Measurements from ENCODE around the gene USP2. TPM values are rescaled to one million over a fixed set of nuclear protein-coding genes. Genes with fewer than 3 reads are reported as not detected.
A peak's percentile ranks its signal among the peaks of the same experiment; 100 is the strongest.

USP2 gene
- total RNA-seq, 2 experiments from 2014 or later: 0.55 to 0.68 TPM

DNA sequence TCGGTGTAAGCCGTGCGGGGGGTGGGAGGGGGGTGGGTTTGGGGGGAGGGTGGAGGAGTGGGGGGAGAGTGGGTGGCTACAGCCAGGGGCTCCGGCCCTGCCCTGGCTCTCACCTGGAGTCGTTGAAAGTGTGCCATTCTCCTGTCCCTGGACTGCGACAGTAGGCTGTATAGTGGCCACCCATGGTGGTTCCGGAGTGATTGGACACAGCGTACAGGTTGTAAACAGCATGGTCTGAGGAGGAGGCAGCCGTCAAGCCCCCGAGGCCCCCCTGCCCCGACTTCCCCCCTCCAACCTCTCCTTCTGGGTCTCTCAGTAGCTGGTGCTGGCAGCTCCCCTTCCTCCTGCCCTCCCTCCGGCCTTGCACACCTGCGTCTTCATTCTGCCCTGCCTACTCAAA, 24.4 kb downstream of the USP2 start:
- DNase-seq: no peak
- Mint-ChIP-seq H3K4me1 (ENCODE audit: low read depth) (peaks cover 13% of the 10 kb centered on the region), H3K27me3 (ENCODE audit: low read depth) (peaks cover 35% of the 10 kb centered on the region), H3K36me3 (ENCODE audit: low read depth) (no peaks in the 10 kb centered on the region), H3K27ac (no peak overlapping the region), H3K4me3 (peak overlapping the region; percentile 16), H3K9me3 (ENCODE audit: insufficient read depth) (no peaks in the 10 kb centered on the region)
- no peak for ATAC-seq
- CTCF ChIA-PET: interaction anchor here (1.0 to 4.4 kb wide), 19 partner anchors 7 to 372 kb away, joined by 3 to 109 read pairs (median 10); partner anchors contain the start of genes MFRP, NECTIN1 and USP2
- POLR2A ChIA-PET: interaction anchor here (1.1 kb wide), 1 partner anchor 117 kb away, joined by 4 read pairs; no protein-coding TSS in a partner anchor

DNA sequence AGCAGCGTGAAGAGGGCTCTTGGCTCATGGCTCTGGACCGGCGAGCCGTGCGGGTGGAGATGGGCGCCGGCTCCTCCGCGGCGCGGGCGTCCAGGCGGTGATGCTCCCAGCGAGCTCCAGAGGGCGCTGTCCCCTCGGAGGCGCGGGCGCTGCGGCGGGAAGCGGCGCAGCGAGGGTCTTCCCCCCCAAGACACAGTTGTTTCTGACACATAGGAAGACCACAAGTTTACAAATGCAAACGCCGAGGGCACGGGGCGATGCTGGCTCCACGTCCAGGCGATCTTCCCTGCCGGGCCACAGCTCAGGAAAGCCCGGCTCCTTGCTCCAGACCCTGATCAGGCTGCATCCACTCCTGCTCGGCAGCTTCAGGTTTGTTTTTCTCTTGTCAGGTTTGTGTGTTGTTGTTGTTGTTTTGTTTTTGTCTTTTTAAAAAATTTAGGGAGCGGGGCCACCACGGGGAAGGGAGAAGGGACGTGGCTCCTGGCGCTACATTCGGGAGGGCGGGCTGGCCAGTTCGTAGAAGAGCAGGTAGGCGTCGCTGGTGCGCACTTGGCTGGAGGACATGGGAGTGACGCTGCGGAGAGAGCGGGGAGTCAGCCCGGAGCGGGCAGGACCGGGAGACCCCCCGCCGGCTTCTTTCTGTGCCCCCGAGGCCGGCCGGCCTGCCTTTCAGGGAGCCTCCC, 25.0 kb downstream of the USP2 start:
- DNase-seq (peak; percentile 81), ATAC-seq (peak; percentile 96)
- Mint-ChIP-seq H3K27me3 (ENCODE audit: low read depth) (peaks cover 34% of the 10 kb centered on the region), H3K9me3 (ENCODE audit: insufficient read depth) (no peaks in the 10 kb centered on the region), H3K27ac (peak overlapping the region; percentile 78), H3K36me3 (ENCODE audit: low read depth) (no peaks in the 10 kb centered on the region), H3K4me1 (ENCODE audit: low read depth) (peaks cover 13% of the 10 kb centered on the region), H3K4me3 (peak overlapping the region; percentile 73)
- ChIA-PET POLR2A (interaction anchor here (0.8 to 1.1 kb wide), 2 partner anchors 25 to 118 kb away, joined by 3 to 4 read pairs; partner anchors contain the start of gene USP2), CTCF (interaction anchor here (0.7 to 4.4 kb wide), 36 partner anchors 8 to 373 kb away, joined by 3 to 109 read pairs (median 4); partner anchors contain the start of genes C1QTNF5, MFRP, NECTIN1 and USP2)

DNA sequence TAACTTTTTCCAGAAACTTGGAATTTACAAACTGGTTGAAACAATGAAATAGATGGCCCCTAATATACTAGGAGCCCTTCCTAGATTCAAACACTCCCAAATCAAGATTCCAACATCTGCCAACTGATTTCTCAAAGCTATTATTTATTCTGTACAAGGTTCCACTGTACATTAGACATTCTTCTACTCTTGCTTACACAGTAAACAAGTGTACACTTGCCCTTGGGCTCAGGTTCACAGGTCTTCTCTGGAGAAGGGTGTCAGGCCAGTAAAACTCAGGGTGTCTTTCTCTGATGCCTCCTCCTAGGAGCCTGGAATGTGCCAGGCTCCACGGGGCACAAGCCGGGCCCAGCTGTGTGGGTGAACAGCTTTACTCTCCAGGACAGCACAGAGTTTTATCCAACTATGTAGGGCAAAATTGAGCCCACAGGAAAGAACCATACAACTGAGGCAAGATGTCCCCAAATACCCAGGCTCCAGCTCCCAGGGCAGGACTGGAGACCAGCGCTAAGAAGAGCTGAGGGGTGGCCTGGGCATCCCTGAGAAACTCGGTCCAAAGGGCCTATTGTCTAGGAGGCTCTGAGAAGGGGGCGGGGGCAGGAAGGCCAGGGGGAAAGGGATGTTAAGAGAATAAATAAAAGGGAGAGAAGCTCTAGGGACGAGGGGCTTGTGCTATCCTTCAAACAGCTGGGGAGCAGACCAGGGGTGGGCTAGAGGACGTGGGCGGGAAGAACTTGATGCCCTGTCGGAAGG, 26.2 kb downstream of the USP2 start:
- peaks cover 21% of the 10 kb centered on the region for H3K4me1 Mint-ChIP-seq (ENCODE audit: low read depth)
- no peaks in the 10 kb centered on the region for H3K36me3 Mint-ChIP-seq (ENCODE audit: low read depth)
- H3K27me3 Mint-ChIP-seq (ENCODE audit: low read depth): peaks cover 31% of the 10 kb centered on the region
- DNase-seq: no peak
- H3K4me3 Mint-ChIP-seq: no peak overlapping the region
- ChIA-PET POLR2A (no interaction called here), CTCF (interaction anchor here (0.8 to 4.4 kb wide), 22 partner anchors 8 to 374 kb away, joined by 3 to 109 read pairs (median 7); partner anchors contain the start of genes MFRP, NECTIN1 and USP2)
- H3K27ac Mint-ChIP-seq: no peak overlapping the region
- no peak for ATAC-seq
- H3K9me3 Mint-ChIP-seq (ENCODE audit: insufficient read depth): no peaks in the 10 kb centered on the region

DNA sequence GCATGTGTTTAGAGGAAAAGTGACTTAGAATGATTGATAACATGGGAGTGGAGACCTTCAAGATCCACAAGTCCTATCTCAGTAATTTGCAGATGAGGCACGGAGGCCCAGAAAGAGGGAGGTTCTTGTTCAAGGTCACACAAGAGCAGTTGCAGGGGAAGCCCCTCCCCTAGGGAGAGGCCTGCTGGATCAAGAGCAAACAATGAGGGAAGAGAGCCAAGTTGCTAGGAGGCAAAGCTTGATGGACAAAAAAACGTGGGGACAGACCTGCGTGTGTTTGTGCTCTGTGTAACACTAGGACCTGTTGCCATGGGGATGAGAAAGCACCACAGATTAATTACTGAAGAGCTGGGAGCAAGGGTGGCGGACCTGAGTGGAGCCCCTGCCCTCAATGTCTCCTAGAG, 28.6 kb downstream of the USP2 start:
- H3K27ac Mint-ChIP-seq: no peak overlapping the region
- ATAC-seq (no peak), DNase-seq (no peak)
- H3K4me3 Mint-ChIP-seq: no peak overlapping the region
- CTCF ChIA-PET: interaction anchor here (0.9 to 1.4 kb wide), 4 partner anchors 13 to 122 kb away, joined by 3 to 9 read pairs (median 4); no protein-coding TSS in a partner anchor
- H3K9me3 Mint-ChIP-seq (ENCODE audit: insufficient read depth): no peaks in the 10 kb centered on the region
- peaks cover 20% of the 10 kb centered on the region for H3K4me1 Mint-ChIP-seq (ENCODE audit: low read depth)
- no peaks in the 10 kb centered on the region for H3K36me3 Mint-ChIP-seq (ENCODE audit: low read depth)
- POLR2A ChIA-PET: no interaction called here
- H3K27me3 Mint-ChIP-seq (ENCODE audit: low read depth): peaks cover 29% of the 10 kb centered on the region

DNA sequence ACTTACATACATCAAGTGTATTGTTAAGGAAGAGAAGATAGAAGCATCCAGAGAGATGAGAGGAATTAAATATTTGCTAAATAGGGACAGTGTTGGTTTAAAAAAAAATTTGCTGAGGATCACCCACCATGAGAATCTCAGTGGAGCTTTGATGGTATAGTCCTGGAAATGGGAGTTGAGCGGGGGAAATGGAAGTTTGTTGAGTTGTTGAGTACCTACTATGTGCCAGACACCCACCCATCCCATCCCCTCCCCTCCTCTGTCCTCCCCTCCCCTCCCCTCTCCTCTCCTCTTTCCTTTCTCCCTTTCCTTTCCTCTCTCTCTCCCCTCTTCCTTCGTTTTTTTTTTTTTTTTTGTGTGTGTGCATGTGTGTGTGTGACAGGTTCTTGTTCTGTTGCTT, 30.3 kb downstream of the USP2 start:
- H3K9me3 Mint-ChIP-seq (ENCODE audit: insufficient read depth): no peaks in the 10 kb centered on the region
- no peaks in the 10 kb centered on the region for H3K36me3 Mint-ChIP-seq (ENCODE audit: low read depth)
- H3K4me1 Mint-ChIP-seq (ENCODE audit: low read depth): peaks cover 15% of the 10 kb centered on the region
- no peak overlapping the region for H3K27ac Mint-ChIP-seq
- CTCF ChIA-PET: interaction anchor here (0.6 to 1.5 kb wide), 2 partner anchors 27 to 31 kb away, joined by 3 read pairs; no protein-coding TSS in a partner anchor
- DNase-seq (no peak), ATAC-seq (no peak)
- H3K4me3 Mint-ChIP-seq: no peak overlapping the region
- peaks cover 27% of the 10 kb centered on the region for H3K27me3 Mint-ChIP-seq (ENCODE audit: low read depth)
- POLR2A ChIA-PET: no interaction called here

DNA sequence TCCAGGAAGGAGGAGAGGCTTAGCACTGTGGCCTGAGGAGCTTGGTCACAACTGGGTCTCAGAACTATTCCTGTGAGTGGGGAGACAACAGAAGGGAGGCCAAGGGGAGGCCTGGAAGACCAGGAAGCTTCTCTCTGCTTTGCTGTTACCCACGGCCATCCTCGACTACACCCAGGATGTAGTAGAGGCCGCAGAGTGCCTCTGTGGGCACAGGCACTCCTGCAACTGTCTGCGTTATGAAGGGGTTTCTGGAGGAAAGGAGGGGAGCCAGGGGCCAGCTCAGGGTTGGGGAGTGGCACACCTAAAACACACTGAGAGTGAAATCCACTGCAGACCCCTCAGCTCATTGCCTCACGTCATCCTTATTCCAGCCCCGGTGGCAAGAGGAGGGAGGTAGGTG, 31.2 kb downstream of the USP2 start:
- Mint-ChIP-seq H3K36me3 (ENCODE audit: low read depth) (no peaks in the 10 kb centered on the region), H3K4me3 (no peak overlapping the region), H3K27ac (peak overlapping the region; percentile 81), H3K4me1 (ENCODE audit: low read depth) (peaks cover 12% of the 10 kb centered on the region), H3K27me3 (ENCODE audit: low read depth) (peaks cover 23% of the 10 kb centered on the region), H3K9me3 (ENCODE audit: insufficient read depth) (no peaks in the 10 kb centered on the region)
- ChIA-PET POLR2A (no interaction called here), CTCF (interaction anchor here (0.9 to 1.5 kb wide), 5 partner anchors 10 to 31 kb away, joined by 3 to 7 read pairs (median 4); partner anchors contain the start of gene USP2)
- DNase-seq (no peak), ATAC-seq (peak; percentile 48)

DNA sequence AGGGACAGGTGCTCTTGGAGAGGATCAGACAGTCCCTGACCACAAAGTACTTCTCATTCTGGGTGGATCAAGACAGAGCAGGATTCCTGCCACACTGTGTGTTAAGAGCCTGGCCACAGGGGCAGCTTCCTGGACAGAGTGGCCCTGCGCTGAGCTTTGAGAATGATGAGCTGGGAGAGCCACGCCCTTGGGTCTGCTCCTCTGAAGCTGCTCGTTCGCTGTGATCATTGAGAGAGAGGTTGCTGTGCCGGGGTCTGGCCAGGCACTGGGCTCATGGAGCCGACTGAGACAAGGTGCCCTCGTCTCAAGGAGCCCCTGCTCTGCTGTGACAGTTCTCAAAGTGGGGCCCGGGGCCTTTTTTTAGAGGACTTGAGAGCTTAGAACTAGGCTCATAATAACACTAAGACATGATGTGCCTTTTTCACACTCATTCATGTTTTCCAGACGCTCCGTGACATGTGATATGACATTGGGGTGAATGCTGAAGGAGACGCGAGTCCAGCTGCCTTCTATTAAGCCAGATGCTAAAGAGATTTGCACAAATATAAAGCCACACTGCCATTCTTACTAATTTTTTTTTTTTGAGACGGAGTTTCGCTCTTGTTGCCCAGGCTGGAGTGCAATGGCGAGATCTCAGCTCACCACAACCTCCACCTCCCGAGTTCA, 33.4 kb downstream of the USP2 start:
- POLR2A ChIA-PET: no interaction called here
- no peak for DNase-seq
- Mint-ChIP-seq H3K27me3 (ENCODE audit: low read depth) (peaks cover 21% of the 10 kb centered on the region), H3K9me3 (ENCODE audit: insufficient read depth) (no peaks in the 10 kb centered on the region), H3K4me3 (no peak overlapping the region), H3K4me1 (ENCODE audit: low read depth) (peaks cover 12% of the 10 kb centered on the region), H3K36me3 (ENCODE audit: low read depth) (no peaks in the 10 kb centered on the region), H3K27ac (no peak overlapping the region)
- no peak for ATAC-seq
- CTCF ChIA-PET: interaction anchor here (0.6 to 4.3 kb wide), 7 partner anchors 8 to 119 kb away, joined by 3 to 35 read pairs (median 4); no protein-coding TSS in a partner anchor

DNA sequence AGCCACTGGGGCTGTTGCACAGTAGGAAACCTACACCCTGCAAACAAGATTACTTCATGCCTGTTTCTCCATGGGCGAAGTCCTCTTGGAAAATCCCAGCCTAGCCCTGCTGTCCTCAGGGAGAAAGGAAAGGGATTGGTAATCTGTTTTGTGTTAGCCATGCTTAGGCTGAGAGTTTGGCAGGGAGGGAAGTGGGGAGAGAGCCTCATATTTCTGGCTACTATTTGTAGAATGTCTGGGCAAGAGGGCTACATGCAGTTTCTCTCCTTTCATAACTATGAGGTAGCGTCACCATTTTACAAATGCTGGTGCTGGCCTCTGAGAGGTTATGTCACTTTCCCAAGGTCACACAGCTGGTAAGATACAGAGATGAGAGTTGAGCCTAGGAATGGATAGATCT, 34.2 kb downstream of the USP2 start:
- CTCF ChIA-PET: interaction anchor here (0.6 to 4.3 kb wide), 3 partner anchors 9 to 118 kb away, joined by 3 to 35 read pairs (median 9); no protein-coding TSS in a partner anchor

DNA sequence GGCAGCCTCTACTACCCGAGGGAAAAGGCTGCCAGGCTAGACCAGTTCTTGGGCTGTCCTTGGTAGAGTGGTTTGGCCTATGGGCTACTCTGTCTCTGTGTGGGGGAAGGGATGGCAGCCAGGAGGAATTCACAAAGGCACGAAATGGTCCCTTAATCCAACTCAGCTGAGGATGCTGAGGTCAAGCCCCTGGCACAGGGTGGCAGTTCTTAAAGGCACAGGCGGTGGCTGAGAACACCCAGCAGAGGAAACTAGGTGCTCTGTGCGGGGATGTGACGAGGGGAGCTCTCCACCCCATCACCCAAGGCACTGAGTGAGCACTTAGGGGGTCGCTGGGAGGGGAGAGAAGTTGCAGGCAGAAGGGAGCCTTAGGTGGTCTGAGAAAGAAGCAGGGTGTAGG, 34.9 kb downstream of the USP2 start, which contains the start of gene MFRP:
MFRP (minus strand) TSS at position 101 of the 400 bp plus-strand sequence. CDS start 192 bp downstream, outside the sequence.
- no peak within 1 kb of the TSS for H3K27ac Mint-ChIP-seq
- no peak for ATAC-seq
- POLR2A ChIA-PET: no interaction called here
- peaks cover 20% of the 10 kb centered on the region for H3K27me3 Mint-ChIP-seq (ENCODE audit: low read depth)
- DNase-seq: no peak
- H3K4me1 Mint-ChIP-seq (ENCODE audit: low read depth): peaks cover 12% of the 10 kb centered on the region
- H3K9me3 Mint-ChIP-seq (ENCODE audit: insufficient read depth): no peaks in the 10 kb centered on the region
- no peaks in the 10 kb centered on the region for H3K36me3 Mint-ChIP-seq (ENCODE audit: low read depth)
- no peak within 1 kb of the TSS for H3K4me3 Mint-ChIP-seq
- CTCF ChIA-PET: interaction anchor here (4.3 kb wide), 1 partner anchor 10 kb away, joined by 35 read pairs; no protein-coding TSS in a partner anchor

More for the DNA sequence above, 34.2 kb downstream of the USP2 start:
- POLR2A ChIA-PET: no interaction called here
- Mint-ChIP-seq H3K27ac (no peak overlapping the region), H3K27me3 (ENCODE audit: low read depth) (peaks cover 20% of the 10 kb centered on the region), H3K9me3 (ENCODE audit: insufficient read depth) (no peaks in the 10 kb centered on the region), H3K4me1 (ENCODE audit: low read depth) (peaks cover 12% of the 10 kb centered on the region), H3K36me3 (ENCODE audit: low read depth) (no peaks in the 10 kb centered on the region), H3K4me3 (no peak overlapping the region)
- DNase-seq (no peak), ATAC-seq (no peak)

DNA sequence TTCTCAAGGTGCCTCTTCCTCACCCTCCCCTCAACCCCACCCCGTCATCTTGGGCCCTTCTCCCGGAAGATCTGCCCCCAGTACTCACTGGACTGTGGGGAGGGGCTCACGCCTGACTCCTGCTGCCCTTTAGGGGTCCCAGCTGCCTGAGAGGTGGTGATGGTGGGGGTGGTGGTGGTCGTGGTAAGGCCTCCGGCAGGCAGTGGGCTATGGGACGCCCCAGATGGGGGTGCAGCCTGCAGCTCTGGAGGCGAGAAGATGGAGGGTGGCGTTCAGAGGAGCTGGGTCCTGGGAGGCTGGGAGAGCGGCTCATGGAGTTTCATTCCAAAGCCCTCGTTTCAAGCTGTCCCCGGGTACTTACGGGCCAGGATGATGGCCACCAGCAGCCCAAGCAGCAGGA, 35.8 kb downstream of the USP2 start:
- POLR2A ChIA-PET: no interaction called here
- no peak overlapping the region for H3K4me3 Mint-ChIP-seq
- no peak for ATAC-seq
- H3K27ac Mint-ChIP-seq: no peak overlapping the region
- no peaks in the 10 kb centered on the region for H3K36me3 Mint-ChIP-seq (ENCODE audit: low read depth)
- H3K4me1 Mint-ChIP-seq (ENCODE audit: low read depth): peaks cover 17% of the 10 kb centered on the region
- CTCF ChIA-PET: interaction anchor here (4.3 kb wide), 1 partner anchor 11 kb away, joined by 35 read pairs; no protein-coding TSS in a partner anchor
- DNase-seq: no peak
- H3K9me3 Mint-ChIP-seq (ENCODE audit: insufficient read depth): no peaks in the 10 kb centered on the region
- peaks cover 28% of the 10 kb centered on the region for H3K27me3 Mint-ChIP-seq (ENCODE audit: low read depth)

DNA sequence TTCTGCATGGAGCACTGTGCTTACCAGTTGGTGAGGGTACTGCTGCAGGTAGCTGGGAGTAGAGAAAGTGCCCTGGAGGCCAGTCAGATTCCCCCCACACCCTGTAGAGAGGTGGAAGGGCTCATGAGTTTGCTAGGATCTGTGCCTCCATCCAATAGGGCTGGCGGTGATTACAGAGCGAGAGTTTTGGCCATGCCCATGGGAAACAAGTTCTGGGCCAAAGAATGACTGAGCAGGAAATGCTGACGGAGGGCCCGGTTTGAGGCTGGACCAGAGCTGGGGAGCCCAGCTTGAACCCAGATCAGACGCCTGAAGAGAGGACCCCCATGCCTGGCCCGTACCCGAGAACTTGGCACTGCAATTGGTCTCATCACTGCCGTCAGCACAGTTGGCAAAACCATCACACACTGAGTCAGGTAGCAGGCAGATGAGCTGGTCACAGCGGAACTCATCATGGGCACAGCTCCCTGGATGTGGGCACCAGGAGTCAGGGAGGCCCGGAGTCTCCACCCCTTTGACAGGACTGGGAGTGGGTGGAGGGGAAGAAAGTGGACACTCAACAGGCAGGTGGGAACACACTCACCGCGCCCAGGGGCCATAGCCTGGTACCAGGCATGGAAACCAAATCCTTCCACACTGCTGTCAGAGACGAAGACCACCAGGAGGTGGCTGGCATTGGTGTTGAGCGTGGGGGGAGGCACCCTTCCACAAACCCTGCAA, 37.0 kb downstream of the USP2 start:
- CTCF ChIA-PET: interaction anchor here (1.2 to 3.2 kb wide), 3 partner anchors 11 to 37 kb away, joined by 4 to 21 read pairs (median 5); partner anchors contain the start of gene USP2
- DNase-seq (no peak), ATAC-seq (no peak)
- no peak overlapping the region for H3K4me3 Mint-ChIP-seq
- H3K27ac Mint-ChIP-seq: no peak overlapping the region
- H3K27me3 Mint-ChIP-seq (ENCODE audit: low read depth): peaks cover 29% of the 10 kb centered on the region
- H3K4me1 Mint-ChIP-seq (ENCODE audit: low read depth): peaks cover 8% of the 10 kb centered on the region
- no peaks in the 10 kb centered on the region for H3K9me3 Mint-ChIP-seq (ENCODE audit: insufficient read depth)
- H3K36me3 Mint-ChIP-seq (ENCODE audit: low read depth): no peaks in the 10 kb centered on the region
- POLR2A ChIA-PET: no interaction called here
